Measurements from ENCODE around the gene GIGYF2. TPM values are rescaled to one million over a fixed set of nuclear protein-coding genes. Genes with fewer than 3 reads are reported as not detected.

GIGYF2 gene
- polyA plus RNA-seq, 1 of the 3 experiments (the other 2 are of a cell fraction), result 12.8 TPM

GRCh38 chr2:232772531-232772930 is 75.4 kb downstream of the GIGYF2 start:
- Histone ChIP-seq H3K4me1 (ENCODE audit: control insufficient read depth in 1 of 2, insufficient read depth in 2 of 2, low read depth in 1 of 2, low read length in 1 of 2) (no peaks in the 10 kb centered on the region), H3K27ac (ENCODE audit: low read depth in 2 of 2, low read length in 1 of 2) (no peak overlapping the region), H3K9me2 (no peaks in the 10 kb centered on the region), H3K9ac (no peak overlapping the region), H3K36me3 (replicated peaks in 1 of 2; ENCODE audit: control insufficient read depth in 1 of 2, insufficient read depth in 2 of 2, low read length in 1 of 2) (peaks cover 50 to 61% of the 10 kb centered on the region in 2 experiments), H4K20me1 (ENCODE audit: insufficient read depth) (no peaks in the 10 kb centered on the region), H3K79me2 (ENCODE audit: insufficient read depth) (no peaks in the 10 kb centered on the region), H3K27me3 (ENCODE audit: insufficient read depth) (no peaks in the 10 kb centered on the region), H2AFZ (ENCODE audit: low read depth) (no peak overlapping the region), H3F3A (replicated peaks; ENCODE audit: insufficient read depth) (no peaks in the 10 kb centered on the region), H3K4me3 (ENCODE audit: low read depth in 2 of 2, low read length in 1 of 2) (no peak overlapping the region), H3K9me3 (no peaks in the 10 kb centered on the region), H3K4me2 (no peak overlapping the region)
- no peak for DNase-seq
- CTCF ChIA-PET, result interaction anchor here (1.1 to 2.1 kb wide), 2 partner anchors 10 to 281 kb away, joined by 3 to 5 read pairs; no protein-coding TSS in a partner anchor
- TF ChIP-seq FOXJ3 (CRISPR knock-in tag; IDR thresholded peaks at IDR 0.05) (no peak), USF2 (IDR thresholded peaks at IDR 0.05; ENCODE audit: borderline replicate concordance, low read depth, low read length) (no peak), GABPA (IDR thresholded peaks at IDR 0.05; ENCODE audit: low read depth) (no peak)
- TF ChIP-seq, protein P1, sequence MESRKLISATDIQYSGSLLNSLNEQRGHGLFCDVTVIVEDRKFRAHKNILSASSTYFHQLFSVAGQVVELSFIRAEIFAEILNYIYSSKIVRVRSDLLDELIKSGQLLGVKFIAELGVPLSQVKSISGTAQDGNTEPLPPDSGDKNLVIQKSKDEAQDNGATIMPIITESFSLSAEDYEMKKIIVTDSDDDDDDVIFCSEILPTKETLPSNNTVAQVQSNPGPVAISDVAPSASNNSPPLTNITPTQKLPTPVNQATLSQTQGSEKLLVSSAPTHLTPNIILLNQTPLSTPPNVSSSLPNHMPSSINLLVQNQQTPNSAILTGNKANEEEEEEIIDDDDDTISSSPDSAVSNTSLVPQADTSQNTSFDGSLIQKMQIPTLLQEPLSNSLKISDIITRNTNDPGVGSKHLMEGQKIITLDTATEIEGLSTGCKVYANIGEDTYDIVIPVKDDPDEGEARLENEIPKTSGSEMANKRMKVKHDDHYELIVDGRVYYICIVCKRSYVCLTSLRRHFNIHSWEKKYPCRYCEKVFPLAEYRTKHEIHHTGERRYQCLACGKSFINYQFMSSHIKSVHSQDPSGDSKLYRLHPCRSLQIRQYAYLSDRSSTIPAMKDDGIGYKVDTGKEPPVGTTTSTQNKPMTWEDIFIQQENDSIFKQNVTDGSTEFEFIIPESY (IDR thresholded peaks at IDR 0.05; ENCODE audit: borderline replicate concordance, low read depth), result no peak
- POLR2A ChIA-PET, result no interaction called here
- 100% methylated on average over 2 of the region's 2 CpGs for WGBS (ENCODE audit: low lambda C conversion rate)

DNA sequence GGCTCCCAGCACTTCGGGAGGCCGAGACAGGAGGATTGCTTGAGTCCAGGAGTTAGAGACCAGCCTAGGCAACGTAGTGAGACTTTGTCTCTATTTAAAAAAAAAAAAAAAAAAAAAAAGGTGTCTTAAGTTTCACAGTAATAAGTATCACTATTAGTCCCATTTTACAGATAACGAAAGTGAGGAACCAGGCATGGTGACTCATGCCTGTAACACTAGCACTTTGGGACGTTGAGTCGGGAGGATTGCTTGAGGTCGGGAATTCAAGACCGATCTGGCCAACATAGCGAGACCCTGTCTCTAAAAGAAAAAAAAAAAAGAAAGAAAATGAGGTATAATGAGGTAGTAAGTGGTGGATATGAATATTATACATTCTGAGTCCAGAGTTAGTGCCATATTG is 76.7 kb downstream of the GIGYF2 start:
- TF ChIP-seq SMC3 (IDR thresholded peaks at IDR 0.05; ENCODE audit: low read depth, low read length) (no peak), EP300 (IDR thresholded peaks at IDR 0.05; ENCODE audit: borderline replicate concordance in 1 of 2, low read depth in 1 of 2, low read length in 1 of 2) (no peak), YY1 (IDR thresholded peaks at IDR 0.05; ENCODE audit: low read depth) (no peak), ELF1 (IDR thresholded peaks at IDR 0.05) (no peak), MEF2A (IDR thresholded peaks at IDR 0.05; ENCODE audit: borderline replicate concordance, low read depth) (no peak), NFIC (IDR thresholded peaks at IDR 0.05; ENCODE audit: borderline replicate concordance) (no peak)
- TF ChIP-seq, protein P2, sequence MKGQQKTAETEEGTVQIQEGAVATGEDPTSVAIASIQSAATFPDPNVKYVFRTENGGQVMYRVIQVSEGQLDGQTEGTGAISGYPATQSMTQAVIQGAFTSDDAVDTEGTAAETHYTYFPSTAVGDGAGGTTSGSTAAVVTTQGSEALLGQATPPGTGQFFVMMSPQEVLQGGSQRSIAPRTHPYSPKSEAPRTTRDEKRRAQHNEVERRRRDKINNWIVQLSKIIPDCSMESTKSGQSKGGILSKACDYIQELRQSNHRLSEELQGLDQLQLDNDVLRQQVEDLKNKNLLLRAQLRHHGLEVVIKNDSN (IDR thresholded peaks at IDR 0.05; ENCODE audit: borderline replicate concordance, low read depth), result no peak
- TF ChIP-seq, protein P1 (IDR thresholded peaks at IDR 0.05; ENCODE audit: borderline replicate concordance, low read depth), result no peak
- no peaks in the 10 kb centered on the region for H3K79me2 ChIP-seq (ENCODE audit: insufficient read depth)
- H2AFZ ChIP-seq (ENCODE audit: low read depth), result no peak overlapping the region
- H3K27ac ChIP-seq (ENCODE audit: low read depth in 2 of 2, low read length in 1 of 2), result no peak overlapping the region
- CTCF ChIA-PET, result interaction anchor here (2.1 kb wide), 1 partner anchor 280 kb away, joined by 5 read pairs; no protein-coding TSS in a partner anchor
- H3K9me3 ChIP-seq, result no peaks in the 10 kb centered on the region
- H4K20me1 ChIP-seq (ENCODE audit: insufficient read depth), result no peaks in the 10 kb centered on the region
- no peak overlapping the region for H3K4me2 ChIP-seq
- POLR2A ChIA-PET, result no interaction called here
- no peak overlapping the region for H3K4me3 ChIP-seq (ENCODE audit: low read depth in 2 of 2, low read length in 1 of 2)
- no peaks in the 10 kb centered on the region for H3K27me3 ChIP-seq (ENCODE audit: insufficient read depth)
- DNase-seq, result no peak
- H3K9me2 ChIP-seq, result no peaks in the 10 kb centered on the region
- H3K36me3 ChIP-seq (replicated peaks in 1 of 2; ENCODE audit: control insufficient read depth in 1 of 2, insufficient read depth in 2 of 2, low read length in 1 of 2), result peaks cover 44 to 49% of the 10 kb centered on the region in 2 experiments
- H3K4me1 ChIP-seq (ENCODE audit: control insufficient read depth in 1 of 2, insufficient read depth in 2 of 2, low read depth in 1 of 2, low read length in 1 of 2), result no peaks in the 10 kb centered on the region
- H3F3A ChIP-seq (replicated peaks; ENCODE audit: insufficient read depth), result no peaks in the 10 kb centered on the region
- WGBS (ENCODE audit: low lambda C conversion rate), result 95% methylated on average over 9 of the region's 9 CpGs
- H3K9ac ChIP-seq, result no peak overlapping the region
